Left lung (tissue), 10 donors: ENCODE data around the gene GDF11. TPM values are rescaled to one million over a fixed set of nuclear protein-coding genes. Genes with fewer than 3 reads are reported as not detected.
A peak's percentile ranks its signal among the peaks of the same experiment; 100 is the strongest.

ENCODE experiments used
- ATAC-seq: fragments of 200-7000 bp; cut with Tn5 transposase; one replicate; pipeline ENCODE4 v1.9.1; 2020; ENCODE audit warnings: moderate library complexity
- DNase-seq, 4 donors: peaks; one replicate each; pipeline ENCODE4 v3.0.0-alpha.2; 2013 to 2020
- H3K27ac ChIP-seq, 2 donors: fragments of 200-600 bp; sonication (generic) in 1 of 2; one replicate each; pipeline versions ENCODE4 v1.5.0 to v1.8.0; 2020 to 2021
- H3K27me3 ChIP-seq, 2 donors: fragments of 200-600 bp; sonication (generic) in 1 of 2; one replicate each; pipeline versions ENCODE4 v1.5.0 to v1.8.0; 2020 to 2021
- H3K36me3 ChIP-seq, 2 donors: fragments of 200-600 bp; sonication (generic) in 1 of 2; one replicate each; pipeline versions ENCODE4 v1.5.0 to v1.8.0; 2020 to 2021
- H3K4me1 ChIP-seq, 2 donors: fragments of 200-600 bp; one replicate each; pipeline ENCODE4 v1.8.0; 2021
- H3K4me3 ChIP-seq, 2 donors: fragments of 200-600 bp; sonication (generic) in 1 of 2; one replicate each; pipeline versions ENCODE4 v1.5.0 to v1.8.0; 2020 to 2021; ENCODE audit warnings: mild to moderate bottlenecking in 1 of 2
- H3K9me3 ChIP-seq, 2 donors: fragments of 200-600 bp; sonication (generic) in 1 of 2; one replicate each; pipeline versions ENCODE4 v1.5.0 to v1.8.0; 2020 to 2021
- intact Hi-C, 2 donors: fragments of 100-400 bp; cut with DNase I; formaldehyde crosslinking; loops; one replicate each; pipeline versions ENCODE4 v1.11.2 to v1.14.2; 2022
- polyA plus RNA-seq, 6 donors: library from polyadenylated mRNA; unstranded; fragments of 120-200 nt; gene quantifications; one replicate each; pipeline ENCODE4 v1.2.1, GENCODE V29; 2013; ENCODE audit not compliant: insufficient read length in 6 of 6
- total RNA-seq, 2 donors: library from RNA; stranded (reverse); fragmentation: NEBNext Ultra II Directional; extraction: Animal tissue kit (Norgen Biotek cat#: 25700); gene quantifications; one replicate each; pipeline ENCODE4 v1.2.1, GENCODE V29; 2021
- TF ChIP-seq, protein P1 (sequence below), 2 donors: fragments of 200-600 bp; sonication (generic) in 1 of 2; IDR thresholded peaks; one replicate each; pipeline versions ENCODE4 v1.5.0 to v1.8.0; 2021; ENCODE audit warnings: antibody characterized with exemption in 2 of 2
- donor health status: DM: no; HTN: yes; CAD: no.
- donor health status: DM: no; HTN: no; CAD: no.

The GDF11 gene
- total and polyA plus RNA-seq, 8 donors, result 7.6 to 20.2 (median 16.0) TPM

DNA sequence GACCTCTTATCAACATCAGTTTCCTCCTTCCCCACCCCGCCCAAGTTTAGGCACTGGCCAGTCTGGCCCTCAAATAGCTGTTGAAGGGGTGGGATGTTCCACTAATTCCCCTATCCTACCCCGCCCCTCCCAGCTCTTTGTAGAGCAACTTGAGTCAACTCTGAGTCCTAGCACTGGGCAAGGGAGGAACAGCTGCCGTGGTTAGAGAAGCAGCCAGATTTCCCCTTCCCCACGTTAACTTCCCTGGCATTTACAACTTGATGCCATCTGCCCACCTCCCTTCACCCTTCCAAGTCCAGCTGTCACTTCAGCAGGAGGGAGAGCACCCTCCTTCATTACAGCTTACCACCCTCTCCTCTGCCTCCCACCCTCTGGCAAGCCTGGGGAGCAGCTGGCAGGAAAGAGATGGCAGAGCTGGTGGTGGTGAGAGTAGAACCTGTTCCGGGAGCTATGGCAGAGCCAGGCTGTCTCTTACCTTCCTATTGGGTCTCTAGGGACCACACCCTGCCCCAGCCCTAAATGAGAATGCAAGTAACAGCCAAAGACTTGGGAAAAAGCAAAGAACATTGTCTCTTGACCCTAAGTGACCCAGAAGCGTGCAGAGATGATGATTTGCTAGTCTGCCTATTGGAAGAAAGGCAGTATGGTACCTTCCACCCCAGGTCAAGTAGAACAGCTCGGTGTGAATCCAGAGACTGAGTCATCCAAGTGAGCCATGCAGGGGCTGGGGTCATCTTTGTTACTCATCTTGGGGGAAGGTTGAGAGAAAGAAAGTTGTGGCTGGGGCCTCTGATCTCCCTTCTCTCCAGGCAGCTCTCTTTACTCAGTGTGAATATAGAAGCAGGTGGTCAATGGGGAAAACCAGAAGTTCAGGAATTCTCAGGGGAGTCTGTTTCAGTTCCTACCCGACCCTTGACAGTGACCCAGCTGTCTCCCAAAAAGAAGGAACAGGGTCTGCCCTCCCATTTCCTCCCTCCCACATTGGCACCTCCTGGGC is 25.6 kb upstream of the GDF11 start:
- TF ChIP-seq, protein P1, sequence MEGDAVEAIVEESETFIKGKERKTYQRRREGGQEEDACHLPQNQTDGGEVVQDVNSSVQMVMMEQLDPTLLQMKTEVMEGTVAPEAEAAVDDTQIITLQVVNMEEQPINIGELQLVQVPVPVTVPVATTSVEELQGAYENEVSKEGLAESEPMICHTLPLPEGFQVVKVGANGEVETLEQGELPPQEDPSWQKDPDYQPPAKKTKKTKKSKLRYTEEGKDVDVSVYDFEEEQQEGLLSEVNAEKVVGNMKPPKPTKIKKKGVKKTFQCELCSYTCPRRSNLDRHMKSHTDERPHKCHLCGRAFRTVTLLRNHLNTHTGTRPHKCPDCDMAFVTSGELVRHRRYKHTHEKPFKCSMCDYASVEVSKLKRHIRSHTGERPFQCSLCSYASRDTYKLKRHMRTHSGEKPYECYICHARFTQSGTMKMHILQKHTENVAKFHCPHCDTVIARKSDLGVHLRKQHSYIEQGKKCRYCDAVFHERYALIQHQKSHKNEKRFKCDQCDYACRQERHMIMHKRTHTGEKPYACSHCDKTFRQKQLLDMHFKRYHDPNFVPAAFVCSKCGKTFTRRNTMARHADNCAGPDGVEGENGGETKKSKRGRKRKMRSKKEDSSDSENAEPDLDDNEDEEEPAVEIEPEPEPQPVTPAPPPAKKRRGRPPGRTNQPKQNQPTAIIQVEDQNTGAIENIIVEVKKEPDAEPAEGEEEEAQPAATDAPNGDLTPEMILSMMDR (IDR thresholded peaks at IDR 0.05), result no peak
- Histone ChIP-seq H3K27ac (peak overlapping the region; percentile 88 to 98), H3K4me3 (peak overlapping the region; percentile 48 to 94), H3K36me3 (peaks cover 0 to 17% of the 10 kb centered on the region in 2 donors), H3K9me3 (no peaks in the 10 kb centered on the region), H3K4me1 (peaks cover 26 to 63% of the 10 kb centered on the region in 2 donors), H3K27me3 (no peaks in the 10 kb centered on the region)
- ATAC-seq (no peak), DNase-seq (no peak)
- intact Hi-C loops, result no loop called here

- H3K27ac ChIP-seq, result peak overlapping the region in 1 of 2 donors; percentile 98
- no peak for DNase-seq
- peaks cover 23 to 63% of the 10 kb centered on the region in 2 donors for H3K4me1 ChIP-seq
- H3K36me3 ChIP-seq, result peaks cover 0 to 22% of the 10 kb centered on the region in 2 donors
- TF ChIP-seq, protein P1 (IDR thresholded peaks at IDR 0.05), result no peak
- no peaks in the 10 kb centered on the region for H3K27me3 ChIP-seq
- intact Hi-C loops, result no loop called here
- H3K9me3 ChIP-seq, result no peaks in the 10 kb centered on the region
- no peak for ATAC-seq
- peak overlapping the region in 1 of 2 donors; percentile 94 for H3K4me3 ChIP-seq
Measured at GRCh38 chr12:55718015-55718414, 24.9 kb upstream of the GDF11 start.

- Histone ChIP-seq H3K27ac (peak overlapping the region in 1 of 2 donors; percentile 98), H3K27me3 (no peaks in the 10 kb centered on the region), H3K36me3 (peaks cover 0 to 30% of the 10 kb centered on the region in 2 donors), H3K4me1 (peaks cover 23 to 66% of the 10 kb centered on the region in 2 donors), H3K4me3 (no peak overlapping the region), H3K9me3 (no peaks in the 10 kb centered on the region)
- ATAC-seq (no peak), DNase-seq (no peak)
- intact Hi-C loops, result no loop called here
- TF ChIP-seq, protein P1 (IDR thresholded peaks at IDR 0.05), result no peak
Measured at GRCh38 chr12:55718624-55719275, 24.2 kb upstream of the GDF11 start.

GRCh38 chr12:55719371-55719770 is 23.6 kb upstream of the GDF11 start:
- Histone ChIP-seq H3K36me3 (peaks cover 0 to 36% of the 10 kb centered on the region in 2 donors), H3K27ac (peak overlapping the region in 1 of 2 donors; percentile 39), H3K27me3 (no peaks in the 10 kb centered on the region), H3K4me3 (no peak overlapping the region), H3K9me3 (no peaks in the 10 kb centered on the region), H3K4me1 (peaks cover 23 to 72% of the 10 kb centered on the region in 2 donors)
- intact Hi-C loops, result no loop called here
- ATAC-seq, result no peak
- TF ChIP-seq, protein P1 (IDR thresholded peaks at IDR 0.05), result no peak
- DNase-seq, result no peak
